SK-N-MC (cell line): ENCODE data around the gene RBBP5.

ENCODE experiments used
- EZH2 ChIP-seq: fragments of 200-600 bp; sonication (generic); IDR thresholded peaks from one replicate; pipeline ENCODE4 v1.6.1; 2017; ENCODE audit warnings: antibody characterized with exemption
- FOXP2 ChIP-seq: optimal IDR thresholded peaks from 2 replicates; pipeline ENCODE3; 2011; ENCODE audit warnings: mild to moderate bottlenecking, moderate library complexity; ENCODE audit not compliant: insufficient read depth; ENCODE audit errors: extremely low read length, control extremely low read depth
- POLR2AphosphoS5 ChIP-seq: IDR thresholded peaks from 2 replicates; pipeline ENCODE4 v1.6.1; 2012; ENCODE audit warnings: mild to moderate bottlenecking, low read depth, low read length, borderline replicate concordance

DNA sequence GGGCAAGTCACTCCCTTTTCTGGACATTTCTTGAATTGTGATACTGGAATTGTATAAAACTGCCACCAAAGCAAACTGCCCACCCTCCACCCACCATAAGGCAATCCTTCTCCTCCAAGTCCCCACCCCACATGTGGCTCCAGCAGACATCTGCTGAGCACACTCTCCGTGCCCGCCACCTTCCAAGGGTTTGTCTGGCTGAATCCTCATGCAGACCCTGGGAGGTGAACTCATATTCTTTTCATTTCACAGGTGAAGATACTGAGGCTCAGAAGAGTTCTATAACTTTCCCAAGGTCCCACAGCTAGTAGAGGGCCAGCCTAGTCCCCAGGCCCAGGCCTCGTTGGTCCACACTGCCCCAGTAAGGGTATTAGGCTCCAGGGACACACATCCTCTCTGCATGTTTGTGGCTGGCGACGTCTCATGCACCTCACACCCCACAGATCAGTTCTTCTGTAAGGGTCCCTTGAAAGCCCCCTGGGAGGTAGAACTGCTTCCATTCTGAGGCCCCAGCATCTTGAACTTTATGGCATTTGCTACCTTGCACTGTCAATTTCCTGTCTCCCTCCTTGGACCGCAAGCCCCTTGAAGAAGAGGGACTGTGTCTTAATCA, 64.7 kb downstream of the RBBP5 start:
- TF ChIP-seq POLR2AphosphoS5 = no peak
- no peak for TF ChIP-seq EZH2
- no peak for TF ChIP-seq FOXP2
